HG02884 (cell line): ENCODE results near the gene CD226.
"Not testable (repeated sequence)": the region's sequence is repeated elsewhere in the genome, so short reads cannot be mapped to it uniquely, and the experiment has no call there.

Source experiments
- ATAC-seq: cut with Tn5 transposase; IDR thresholded peaks from one replicate; pipeline ENCODE4 v1.9.1; 2021; ENCODE audit warnings: mild to moderate bottlenecking, moderate library complexity; ENCODE audit not compliant: unreplicated experiment

The CD226 gene

DNA sequence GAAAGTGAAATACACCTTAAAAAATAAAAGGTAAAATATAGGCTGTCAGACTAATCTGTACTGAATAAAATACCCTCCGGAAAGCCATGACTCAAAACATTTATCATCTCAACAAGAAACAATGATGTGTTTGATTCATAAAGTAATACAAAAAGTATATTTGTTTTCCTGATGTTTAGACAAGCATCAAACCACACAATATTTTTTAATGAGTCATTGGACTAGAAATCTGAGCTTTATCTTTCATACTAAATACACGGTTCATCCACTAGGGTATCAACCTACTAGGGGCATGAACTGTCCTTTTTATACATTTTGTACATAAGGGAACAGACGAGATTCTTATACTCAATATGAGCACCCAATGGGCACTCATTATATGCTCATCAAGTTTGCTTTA is 31.3 kb downstream of the CD226 start:
- ATAC-seq: no peak

DNA sequence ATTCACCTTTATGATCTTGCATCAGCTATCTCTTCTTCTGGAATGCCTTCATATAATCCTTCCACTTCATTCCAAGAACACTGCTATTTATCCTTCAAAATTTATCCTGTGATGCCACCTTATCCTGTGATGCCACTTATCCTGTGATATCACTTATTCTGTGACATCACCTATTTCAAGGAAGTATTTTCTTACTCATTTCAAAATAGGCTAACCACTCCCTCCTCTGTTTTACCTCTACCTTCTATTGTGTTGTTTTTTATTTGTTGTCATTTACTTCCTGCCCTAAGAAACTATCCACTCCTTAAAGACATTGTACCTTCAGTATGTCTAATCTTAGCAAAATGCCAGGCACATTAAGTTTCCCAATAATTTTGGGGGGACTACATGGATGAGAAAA is 38.8 kb downstream of the CD226 start:
- ATAC-seq: no peak

DNA sequence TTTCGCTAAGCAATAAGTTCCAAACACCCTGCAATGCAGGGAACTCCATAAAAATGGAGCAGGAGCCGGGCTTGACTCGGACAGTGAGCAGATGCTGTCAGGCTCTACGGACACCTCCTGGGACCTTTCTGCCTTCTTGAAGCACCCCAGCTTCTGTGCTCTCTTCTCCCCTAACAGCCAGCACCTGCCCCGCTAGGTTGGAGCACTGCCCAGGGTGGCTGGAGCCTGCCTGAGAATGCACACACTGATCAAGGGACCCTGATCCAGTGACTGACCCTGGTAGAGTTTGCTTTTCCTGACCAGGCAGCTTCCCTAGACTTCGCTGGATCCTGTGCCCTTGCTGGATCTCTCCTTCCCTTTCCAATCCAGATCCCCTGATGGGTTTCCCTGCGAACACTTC is 40.9 kb downstream of the CD226 start:
- ATAC-seq: no peak

DNA sequence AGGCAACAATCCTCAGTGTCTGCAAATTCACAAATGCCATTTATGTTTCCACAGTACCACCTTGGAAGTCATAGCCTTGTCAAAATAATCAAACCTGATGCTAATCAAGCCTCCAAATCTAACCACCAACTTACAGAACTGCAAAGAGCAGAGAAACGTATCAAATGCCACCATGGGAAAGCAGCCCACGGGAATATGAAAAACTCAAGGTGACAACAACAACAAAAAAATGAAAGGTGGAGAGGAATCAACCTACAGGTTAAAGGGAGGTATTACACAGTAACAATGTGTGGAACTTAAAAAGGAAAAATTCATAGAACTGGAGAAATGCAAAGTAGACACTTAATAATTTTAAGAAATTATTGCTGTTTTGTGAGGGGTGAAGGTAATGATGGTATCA is 46.7 kb downstream of the CD226 start:
- ATAC-seq: no peak

DNA sequence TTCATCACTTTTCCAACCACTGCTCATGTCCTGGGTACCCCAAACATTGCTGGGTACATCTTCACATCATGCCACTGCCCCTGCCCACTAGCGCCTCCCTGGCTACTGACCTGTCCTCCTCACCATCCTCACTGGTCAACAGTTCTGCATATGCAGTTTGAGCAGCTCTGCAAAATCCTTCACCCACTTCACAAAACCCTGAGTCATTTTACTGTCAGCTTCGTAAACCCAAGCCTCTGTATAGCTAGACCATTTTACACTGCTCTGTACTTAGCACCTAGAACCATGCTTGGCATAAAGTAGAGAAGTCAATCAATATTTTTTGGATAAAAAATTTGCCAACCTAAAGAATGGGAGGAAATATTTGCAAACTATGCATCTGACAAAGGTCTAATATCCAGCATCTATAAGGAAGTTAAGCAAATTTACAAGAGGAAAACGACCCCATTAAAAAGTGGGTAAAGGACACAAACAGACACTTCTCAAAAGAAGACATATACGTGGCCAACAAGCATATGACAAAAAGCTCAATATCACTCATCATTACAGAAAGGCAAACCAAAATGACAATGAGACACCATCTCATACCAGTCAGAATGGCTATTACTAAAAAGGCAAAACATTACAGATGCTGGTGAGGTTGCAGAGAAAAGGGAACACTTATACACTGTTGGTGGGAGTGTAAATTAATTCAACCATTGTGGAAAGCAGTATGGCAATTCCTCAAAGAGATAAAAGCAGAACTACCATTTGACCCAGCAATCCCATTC is 48.3 kb downstream of the CD226 start:
- ATAC-seq: not testable (repeated sequence)

DNA sequence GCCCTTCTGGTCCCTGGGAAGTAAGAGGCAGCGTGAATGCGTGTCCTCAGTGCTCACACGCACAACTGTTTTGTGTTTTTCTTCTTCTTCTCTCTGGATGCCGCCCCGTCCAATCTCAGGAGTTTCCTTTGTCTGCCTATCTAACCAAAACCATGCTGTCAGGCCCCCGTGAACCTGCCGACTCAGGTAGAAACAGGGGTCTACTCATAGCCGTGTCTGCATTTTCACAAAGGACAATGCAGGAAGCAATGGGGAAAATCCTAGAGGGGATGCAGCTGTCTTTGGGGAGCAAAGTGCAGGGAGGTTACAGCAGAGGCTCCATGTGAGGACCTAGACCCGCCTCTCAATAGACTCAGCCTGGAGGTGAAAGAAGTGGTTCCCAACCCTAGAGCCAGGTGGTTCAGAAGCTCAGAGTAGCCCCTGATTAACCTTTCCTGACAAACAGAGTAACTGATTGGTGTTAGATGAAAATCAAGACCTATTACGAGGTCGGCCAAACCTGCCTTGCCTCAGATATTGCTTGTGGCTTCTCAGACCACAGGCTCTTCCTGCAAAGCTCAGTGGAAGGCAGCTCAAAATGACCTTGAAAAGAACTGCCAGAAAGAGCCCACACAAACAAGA is 49.3 kb downstream of the CD226 start:
- peak; percentile 38 for ATAC-seq

DNA sequence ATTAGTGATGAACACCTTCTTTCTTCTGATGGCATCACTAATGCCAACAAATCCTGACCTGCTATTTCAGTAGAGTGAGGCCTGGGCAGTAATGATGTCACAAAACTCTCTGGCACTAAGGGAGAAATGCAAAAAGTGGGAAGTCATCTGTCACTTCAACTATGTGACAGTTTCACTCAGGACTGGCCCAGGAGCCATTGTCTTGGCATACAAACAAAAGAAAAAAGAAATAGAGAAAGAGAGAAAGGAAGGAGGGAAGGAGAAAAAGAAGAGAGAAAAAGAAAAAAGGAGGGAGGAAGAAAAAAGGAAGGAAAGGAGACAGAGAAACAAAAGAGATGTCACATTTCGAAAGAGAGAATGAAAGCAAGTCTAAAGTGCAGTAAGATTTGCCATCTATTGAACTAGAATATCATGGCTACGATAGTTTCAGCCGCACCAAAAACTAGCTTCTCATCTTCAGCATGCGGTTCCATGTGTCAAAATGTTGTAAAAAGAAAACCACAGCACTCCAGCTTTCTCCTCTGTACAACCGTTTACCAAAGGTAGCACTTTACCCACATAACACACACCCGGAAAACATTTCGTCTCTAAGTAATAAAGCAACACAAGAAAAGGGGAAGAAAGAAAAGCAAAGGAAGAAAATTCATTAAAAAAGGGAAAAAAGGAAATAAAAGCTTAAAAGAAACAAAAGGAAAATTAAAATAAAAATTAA is 50.1 kb downstream of the CD226 start:
- ATAC-seq: peak; percentile 44

DNA sequence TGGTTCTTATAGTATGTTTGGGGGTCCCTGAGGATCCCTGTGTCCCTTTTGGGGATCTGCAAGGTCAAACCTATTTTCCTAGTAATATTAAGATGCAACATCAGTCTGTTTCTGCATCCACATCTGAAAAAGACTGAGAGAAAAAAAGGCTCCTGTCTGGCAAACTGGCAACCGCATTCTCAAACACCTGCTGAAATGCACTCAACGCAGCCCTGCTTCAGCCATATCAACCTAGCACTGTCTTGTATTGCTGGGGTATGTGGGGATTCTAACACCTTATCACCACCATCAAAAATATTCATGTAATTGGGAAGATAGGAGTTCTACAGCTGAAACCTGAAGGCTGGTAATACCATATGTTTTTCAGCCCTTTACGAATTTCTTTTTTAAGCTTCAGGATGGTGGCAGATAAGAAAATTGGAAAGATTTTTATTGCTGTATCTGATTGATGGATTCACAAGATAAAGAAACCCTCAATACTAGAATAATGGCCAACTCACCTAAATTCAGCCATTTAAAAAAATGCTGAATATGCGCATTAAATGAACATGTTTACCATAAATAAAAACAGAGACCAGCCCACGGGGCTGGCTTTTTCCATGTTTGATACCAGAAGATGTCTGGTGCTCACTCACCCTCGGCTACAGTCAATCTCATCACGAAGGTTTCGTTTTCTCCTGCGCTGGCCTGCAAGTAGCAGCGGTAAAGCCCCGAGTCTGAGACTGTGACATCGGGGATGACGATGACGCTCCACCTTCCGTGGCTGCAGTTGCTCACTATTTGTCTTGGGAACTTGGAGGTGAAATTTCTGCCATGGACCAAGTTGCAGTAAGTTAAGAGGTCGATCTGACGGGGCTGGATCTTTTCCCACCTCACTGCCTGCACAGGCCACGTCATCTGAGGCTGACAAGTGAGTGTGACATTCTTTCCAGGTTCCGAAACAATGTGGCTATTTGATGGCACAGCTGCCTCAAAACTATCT is 52.3 kb downstream of the CD226 start:
- no peak for ATAC-seq

DNA sequence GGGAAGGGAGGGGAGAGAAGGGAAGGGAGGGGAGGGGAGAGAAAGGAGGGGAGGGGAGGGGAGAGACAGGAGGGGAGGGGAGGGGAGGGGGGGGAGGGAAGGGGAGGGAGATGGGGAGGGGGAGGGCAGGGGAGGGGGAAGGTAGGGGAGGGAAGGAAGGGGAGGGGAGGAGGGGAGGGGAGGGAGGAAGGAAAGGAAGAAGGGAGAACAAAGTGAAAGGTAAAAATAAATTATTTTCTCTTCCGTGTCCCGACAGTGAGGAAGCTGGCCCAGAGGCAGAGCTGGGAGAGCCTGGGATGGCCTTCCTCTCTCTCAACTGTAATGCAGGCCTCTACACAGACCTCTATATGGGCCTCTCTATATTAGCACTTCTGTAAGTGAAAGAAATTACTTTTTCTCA is 53.2 kb downstream of the CD226 start:
- ATAC-seq: no peak

DNA sequence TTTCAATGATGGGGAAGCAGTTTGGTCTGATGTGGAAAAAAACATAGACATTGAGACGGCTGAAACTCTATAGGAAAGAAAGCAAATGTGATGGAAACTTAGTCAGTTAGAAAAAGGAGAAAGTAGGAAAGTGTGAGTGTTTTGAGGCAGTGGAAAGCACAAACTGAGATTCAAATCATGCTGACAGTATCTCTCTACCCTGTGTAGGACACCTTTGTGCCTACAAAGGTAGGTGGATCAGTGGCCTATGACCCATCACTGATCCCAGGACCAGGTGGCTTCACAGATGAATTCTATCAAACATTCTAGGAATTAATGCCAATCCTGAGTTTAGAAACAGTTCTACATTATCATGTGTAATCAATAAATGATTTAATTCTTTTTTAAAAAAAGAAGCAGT is 57.1 kb downstream of the CD226 start:
- no peak for ATAC-seq

DNA sequence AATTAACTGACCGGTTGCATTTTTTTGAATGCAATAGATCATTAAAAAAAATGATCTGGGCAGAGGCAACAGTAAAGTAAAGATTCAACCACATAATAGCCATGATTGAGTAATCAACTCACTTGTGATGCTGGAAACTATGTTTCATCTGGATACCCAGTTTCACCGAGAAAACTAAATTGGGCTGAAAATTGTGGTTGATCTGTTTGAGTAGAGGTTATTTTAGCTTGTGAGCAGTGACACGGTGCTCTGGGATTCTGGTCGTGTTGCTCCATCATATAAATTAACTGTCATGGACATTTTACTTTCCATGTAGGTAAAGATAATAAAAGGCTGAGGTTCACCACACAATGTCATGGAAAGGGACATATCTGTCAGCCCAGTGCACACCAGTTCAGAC is 58.7 kb downstream of the CD226 start:
- no peak for ATAC-seq

DNA sequence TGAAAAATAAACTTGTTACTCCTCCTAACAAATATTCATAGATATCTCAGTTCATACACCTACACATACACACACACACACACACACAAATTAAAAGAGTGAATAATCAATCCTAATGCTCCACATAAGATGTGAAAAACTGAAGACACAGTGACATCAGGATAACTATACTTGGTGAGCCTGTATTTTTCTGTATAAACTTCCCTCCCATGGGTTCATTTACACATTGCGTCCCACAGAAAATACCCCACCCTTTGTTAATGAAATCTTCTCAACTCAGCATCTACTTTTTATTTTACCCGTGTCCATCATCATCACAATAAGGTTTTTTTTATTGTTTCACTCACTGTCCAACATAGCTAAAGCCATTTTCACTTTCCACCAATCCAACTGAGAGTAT is 60.4 kb downstream of the CD226 start:
- no peak for ATAC-seq

DNA sequence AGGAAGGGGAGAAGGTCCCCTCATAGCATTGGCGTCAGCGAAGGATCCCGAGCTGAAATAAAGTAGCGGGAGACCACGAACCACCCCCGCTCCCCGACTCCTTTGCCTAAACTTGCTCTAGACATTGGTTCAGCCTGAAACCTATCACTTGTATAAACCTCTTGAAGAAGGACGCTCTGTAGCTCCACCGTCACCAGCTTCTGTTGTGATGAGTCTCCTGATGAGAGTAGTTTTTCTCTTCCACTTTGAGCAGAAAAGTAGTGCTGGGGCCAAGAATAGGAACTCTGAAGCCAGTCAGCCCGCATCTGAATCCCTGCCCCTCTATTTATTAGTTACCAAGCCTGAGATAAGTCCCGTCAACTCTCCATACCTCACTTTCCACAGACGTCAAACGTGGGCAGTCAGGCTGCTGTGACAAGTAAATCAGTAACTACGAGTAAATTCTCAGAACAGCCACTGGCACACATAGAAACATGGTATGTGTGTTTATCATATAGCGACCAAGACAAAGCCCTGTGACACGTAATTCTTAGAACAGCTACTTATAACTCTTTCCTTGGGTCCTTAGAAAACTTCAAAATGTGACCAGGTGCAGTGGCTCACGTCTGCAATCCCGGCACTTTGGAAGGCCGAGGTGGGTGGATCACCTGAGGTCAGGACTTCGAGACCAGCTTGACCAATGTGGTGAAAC is 61.7 kb downstream of the CD226 start:
- ATAC-seq: peak; percentile 44

DNA sequence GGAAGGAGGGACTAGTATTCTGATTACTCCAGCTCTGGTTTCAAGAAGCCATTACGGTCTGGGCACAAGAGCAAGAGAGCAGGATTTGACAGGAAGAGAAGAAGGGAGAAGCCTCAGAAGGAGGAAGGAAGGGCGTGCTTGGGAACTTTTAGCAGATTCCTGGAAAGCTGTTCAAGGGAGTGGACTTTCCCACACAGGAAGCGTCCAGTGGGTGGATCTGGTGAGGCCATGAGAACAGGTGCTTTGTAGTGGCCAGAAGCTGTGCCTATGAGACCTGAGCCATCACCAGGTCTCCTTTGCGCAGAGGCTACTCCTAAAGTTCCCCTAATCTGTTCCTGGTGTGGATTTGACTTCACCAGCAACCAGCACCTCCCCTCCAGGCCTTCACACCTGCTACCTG is 62.3 kb downstream of the CD226 start:
- ATAC-seq: no peak

DNA sequence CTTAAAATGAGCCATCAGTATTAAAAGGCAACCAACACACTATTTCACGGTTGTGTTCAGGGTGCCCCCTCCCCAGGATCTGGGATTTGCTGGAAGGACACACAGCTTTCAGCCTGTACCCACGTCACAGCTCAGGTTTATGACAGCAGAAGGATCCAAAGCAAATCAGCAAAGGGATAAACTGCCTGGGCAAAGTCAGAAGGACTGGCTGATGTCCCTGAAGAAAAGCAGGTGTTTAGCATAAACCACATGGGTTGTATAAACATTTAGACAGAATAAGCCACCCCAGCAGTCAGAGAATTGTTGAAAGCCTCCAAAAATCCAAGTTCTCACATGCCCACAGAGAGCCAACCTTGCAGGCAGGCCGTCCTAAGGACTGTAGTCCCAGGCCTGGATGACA is 63.9 kb downstream of the CD226 start:
- no peak for ATAC-seq

DNA sequence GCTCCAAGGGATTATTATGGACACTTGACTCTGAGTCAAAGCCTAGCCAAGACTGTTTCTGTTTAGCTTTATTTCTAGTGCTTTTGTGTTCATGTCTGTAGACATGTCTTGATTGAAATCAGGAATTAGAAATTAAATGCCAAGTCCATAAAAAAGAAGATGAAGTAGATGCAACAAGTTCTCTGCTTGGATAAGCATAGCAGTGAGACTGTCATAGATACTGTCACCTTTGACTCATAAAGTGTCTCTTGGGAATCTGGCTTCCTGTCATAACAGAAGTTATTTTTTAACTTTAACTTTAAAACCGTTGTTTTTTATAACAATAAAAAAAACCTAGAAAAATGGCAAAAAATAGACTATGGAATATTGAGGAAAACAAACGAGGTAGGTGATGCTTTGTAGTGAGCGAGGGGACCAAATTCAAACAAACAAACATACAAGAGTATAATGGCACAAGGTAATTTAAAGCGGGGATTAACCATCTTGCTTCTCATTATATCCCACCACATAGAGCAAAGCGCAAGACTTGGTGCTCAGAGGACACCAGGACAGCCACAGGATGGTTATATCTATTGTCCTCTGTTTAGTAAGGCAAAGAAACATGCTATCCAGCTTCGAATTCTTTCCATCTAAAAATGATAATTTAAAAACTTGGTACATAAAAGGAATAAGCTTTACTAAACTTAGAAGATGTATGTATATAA is 64.6 kb downstream of the CD226 start:
- ATAC-seq: peak; percentile 43

DNA sequence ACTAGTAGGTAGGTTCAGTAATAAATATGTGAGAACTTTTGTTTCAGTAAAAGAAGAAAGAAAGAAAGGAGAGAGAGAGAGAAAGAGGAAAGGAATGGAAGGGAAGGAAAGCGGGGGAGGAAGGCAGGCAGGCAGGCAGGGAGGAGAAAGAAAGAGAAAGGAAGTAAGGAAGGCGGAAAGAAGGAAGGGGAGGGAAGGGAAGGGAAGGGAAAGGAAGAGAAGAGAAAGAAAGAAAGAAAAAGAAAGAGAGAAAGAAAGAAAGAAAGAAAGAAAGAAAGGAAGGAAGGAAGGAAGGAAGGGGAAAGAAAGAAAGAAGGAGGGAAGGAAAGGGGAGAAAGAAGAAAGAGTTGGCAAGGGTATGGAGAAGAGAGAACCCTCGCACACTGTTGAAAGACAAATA is 67.6 kb downstream of the CD226 start:
- no peak for ATAC-seq

DNA sequence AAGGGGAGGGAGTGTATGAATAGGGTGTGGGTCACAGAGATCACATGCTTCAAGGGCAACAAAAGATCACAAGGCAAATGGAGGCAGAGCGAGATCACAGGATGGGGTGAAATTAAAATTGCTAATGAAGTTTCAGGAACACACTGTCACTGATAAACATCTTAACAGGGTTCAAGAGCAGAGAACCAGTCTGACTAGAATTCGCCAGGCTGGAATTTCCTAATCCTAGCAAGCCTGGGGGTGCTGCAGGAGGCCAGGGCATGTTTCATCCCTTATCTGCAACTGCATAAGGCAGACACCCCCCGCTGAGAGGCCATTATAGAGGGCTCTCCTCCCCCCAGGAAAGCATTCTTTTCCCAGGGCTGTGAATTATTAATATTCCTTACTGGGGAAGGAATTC is 68.6 kb downstream of the CD226 start:
- ATAC-seq: not testable (repeated sequence)

DNA sequence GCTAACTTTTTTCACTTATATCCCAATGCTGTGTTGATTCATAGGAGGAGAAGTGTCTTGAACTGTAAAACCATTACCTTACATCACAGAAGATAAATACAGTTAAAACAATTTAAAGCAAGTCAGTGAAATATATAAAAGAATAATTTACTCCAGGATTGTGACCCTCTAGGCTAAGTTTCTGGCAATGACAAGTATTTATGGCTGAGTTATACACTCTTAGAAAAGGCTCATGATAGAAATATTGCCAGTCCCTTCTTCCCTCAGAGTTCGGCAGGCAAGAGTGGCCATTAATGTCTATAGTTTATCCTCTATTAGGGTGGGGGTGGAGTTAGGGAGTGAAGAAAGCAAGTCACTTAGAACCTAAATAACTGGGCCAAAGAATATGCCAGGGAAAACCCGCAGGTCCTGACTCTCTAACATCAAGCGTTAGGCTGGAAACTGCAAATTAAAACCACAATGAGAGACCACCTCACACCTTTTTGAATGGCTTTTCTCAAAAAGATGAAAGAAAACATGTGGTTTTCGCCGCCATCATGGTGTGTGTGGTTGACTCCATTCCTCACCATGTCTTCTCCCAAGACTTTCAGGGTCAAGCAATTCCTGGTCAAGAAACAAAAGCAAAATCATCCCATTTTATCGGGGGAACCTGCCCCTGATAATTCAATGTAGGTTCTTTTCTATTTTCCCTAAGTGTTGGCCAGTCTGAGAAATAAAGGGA is 69.3 kb downstream of the CD226 start:
- ATAC-seq: no peak
